Measurements from ENCODE around the gene PLLP.

PLLP gene

GRCh38 chr16:57209780-57210179 is 74.7 kb downstream of the PLLP start:
- no peak for DNase-seq

GRCh38 chr16:57208926-57209325 is 75.5 kb downstream of the PLLP start:
- no peak for DNase-seq

Data from NCI-H2029 treated with DMSO at 0.1 percent for 48 hours (cell line).